ENCODE measurements around the gene MAP3K10. TPM values are rescaled to one million over a fixed set of nuclear protein-coding genes. Genes with fewer than 3 reads are reported as not detected.

The MAP3K10 gene
- total RNA-seq, 3 donors from 2014 or later, result 11.0 to 23.3 (median 12.2) TPM

DNA sequence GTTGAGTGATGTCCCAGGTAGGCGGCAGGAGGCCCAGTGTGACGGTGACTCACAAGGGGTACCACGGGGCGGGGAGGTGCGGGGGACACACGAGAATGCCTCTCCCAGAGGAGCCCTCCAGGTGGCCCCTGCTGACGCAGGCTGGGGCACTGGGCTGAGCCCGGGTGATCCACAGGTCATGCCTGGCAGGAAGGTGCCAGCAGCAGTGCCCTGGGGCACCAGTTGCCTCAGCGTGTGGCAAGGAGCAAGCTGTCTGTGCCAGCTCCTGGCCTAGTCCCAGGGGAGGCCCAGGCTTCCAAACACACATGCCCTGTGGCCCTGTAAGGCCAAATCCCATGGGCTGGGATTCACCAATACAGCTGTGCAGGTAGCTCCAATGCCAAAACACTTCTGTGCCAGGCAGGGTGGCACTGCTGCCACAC, 65.9 kb downstream of the MAP3K10 start:
- Histone ChIP-seq H3K4me3 (no peak overlapping the region), H3K4me1 (ENCODE audit: low read depth) (no peaks in the 10 kb centered on the region), H3K36me3 (ENCODE audit: low read depth) (no peaks in the 10 kb centered on the region), H3K9me3 (no peaks in the 10 kb centered on the region)
- TF ChIP-seq, protein P1, sequence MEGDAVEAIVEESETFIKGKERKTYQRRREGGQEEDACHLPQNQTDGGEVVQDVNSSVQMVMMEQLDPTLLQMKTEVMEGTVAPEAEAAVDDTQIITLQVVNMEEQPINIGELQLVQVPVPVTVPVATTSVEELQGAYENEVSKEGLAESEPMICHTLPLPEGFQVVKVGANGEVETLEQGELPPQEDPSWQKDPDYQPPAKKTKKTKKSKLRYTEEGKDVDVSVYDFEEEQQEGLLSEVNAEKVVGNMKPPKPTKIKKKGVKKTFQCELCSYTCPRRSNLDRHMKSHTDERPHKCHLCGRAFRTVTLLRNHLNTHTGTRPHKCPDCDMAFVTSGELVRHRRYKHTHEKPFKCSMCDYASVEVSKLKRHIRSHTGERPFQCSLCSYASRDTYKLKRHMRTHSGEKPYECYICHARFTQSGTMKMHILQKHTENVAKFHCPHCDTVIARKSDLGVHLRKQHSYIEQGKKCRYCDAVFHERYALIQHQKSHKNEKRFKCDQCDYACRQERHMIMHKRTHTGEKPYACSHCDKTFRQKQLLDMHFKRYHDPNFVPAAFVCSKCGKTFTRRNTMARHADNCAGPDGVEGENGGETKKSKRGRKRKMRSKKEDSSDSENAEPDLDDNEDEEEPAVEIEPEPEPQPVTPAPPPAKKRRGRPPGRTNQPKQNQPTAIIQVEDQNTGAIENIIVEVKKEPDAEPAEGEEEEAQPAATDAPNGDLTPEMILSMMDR (IDR thresholded peaks at IDR 0.05), result no peak
- no peak for DNase-seq
- no peak for ATAC-seq
- intact Hi-C loops (cut with DNase I, micrococcal nuclease), result no loop called here

DNA sequence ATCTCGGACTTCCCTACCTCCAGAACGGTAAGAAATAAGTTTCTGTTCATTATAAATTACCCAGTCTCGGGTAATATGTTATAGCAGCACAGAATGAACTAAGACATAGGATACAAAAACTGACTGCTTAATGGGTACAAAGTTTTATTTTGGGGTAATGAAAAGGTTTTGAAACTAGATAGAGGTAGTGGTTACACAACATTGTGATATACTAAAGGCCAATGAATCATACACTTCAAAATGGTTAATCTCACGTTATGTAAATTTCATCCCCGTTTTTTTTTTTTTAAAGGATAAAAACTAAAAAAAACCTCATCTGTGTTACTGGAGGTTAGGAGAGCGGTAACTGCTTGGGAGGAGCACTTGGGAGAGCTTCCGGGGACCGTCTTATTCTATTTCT, 70.4 kb downstream of the MAP3K10 start:
- intact Hi-C loops (cut with DNase I, micrococcal nuclease), result no loop called here
- Histone ChIP-seq H3K9me3 (no peaks in the 10 kb centered on the region), H3K4me1 (ENCODE audit: low read depth) (no peaks in the 10 kb centered on the region), H3K36me3 (ENCODE audit: low read depth) (no peaks in the 10 kb centered on the region), H3K4me3 (no peak overlapping the region)
- TF ChIP-seq, protein P1 (IDR thresholded peaks at IDR 0.05), result no peak
- no peak for ATAC-seq
- DNase-seq, result no peak

DNA sequence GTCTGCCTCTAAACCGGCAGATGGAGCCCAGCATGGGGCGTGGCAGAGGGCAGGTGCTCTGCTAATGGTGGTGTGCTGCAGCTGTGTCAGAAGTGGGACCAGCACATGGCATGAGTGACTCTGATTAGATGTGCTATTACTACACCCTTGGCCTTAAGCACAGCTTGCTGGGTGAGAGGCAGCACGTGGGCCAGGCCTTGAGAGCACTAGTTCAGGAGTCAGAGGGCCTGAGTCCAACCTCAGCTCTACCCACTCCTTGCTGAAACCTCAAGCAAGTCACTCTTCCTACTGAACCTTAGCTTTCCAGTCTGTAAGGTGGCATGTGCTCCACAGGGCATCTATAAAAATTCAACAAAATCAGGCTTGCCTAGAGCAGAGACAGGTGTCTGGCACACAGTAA, 71.2 kb downstream of the MAP3K10 start:
- TF ChIP-seq, protein P1 (IDR thresholded peaks at IDR 0.05), result no peak
- intact Hi-C loops (cut with DNase I, micrococcal nuclease), result no loop called here
- Histone ChIP-seq H3K4me3 (no peak overlapping the region), H3K9me3 (no peaks in the 10 kb centered on the region), H3K36me3 (ENCODE audit: low read depth) (no peaks in the 10 kb centered on the region), H3K4me1 (ENCODE audit: low read depth) (no peaks in the 10 kb centered on the region)
- DNase-seq, result no peak
- ATAC-seq, result no peak

DNA sequence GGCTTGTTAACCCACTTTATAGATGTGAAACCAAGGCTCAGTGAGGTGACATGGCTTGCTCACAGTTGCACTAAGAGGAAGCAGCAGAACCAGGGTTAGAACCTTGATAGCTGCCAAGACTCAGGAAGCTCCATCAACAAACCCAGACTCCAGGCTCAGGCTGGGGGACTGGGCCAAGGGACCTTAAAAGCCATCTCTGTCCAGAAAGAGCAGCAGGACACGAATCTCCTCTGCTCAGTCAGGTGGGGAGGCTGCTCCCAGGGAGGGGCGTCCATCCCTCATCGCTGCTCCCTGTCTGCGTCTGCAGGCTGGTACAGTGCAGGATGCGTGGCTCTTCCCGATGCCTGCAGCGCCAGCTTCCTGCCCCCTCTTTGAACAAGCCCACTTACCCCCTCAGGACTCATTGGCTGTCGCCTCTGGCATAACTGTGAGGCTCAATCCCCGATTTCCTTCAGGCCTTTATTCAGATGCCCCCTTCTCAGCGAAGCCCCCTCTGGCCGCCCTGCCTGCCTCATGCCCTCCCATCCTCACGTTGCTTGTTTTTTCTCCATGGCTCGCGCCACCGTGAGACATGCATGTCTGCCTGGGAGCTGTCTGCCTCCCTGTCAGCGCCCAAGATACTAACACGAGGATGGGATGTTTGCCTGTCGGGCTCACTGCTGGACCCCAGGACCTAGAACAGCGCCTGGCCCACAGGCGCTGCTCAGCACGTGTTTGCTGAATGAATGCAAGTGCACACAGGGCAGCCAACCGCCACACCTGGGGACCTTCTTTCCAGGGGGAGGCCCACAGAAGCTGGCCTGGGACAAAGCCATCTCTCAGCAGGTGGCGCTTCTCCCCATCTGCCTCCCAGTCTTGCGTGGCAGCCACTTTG, 72.5 kb downstream of the MAP3K10 start:
- H3K4me3 ChIP-seq, result no peak overlapping the region
- DNase-seq (no peak), ATAC-seq (no peak)
- H3K9me3 ChIP-seq, result no peaks in the 10 kb centered on the region
- intact Hi-C loops (cut with DNase I, micrococcal nuclease), result no loop called here
- H3K36me3 ChIP-seq (ENCODE audit: low read depth), result no peaks in the 10 kb centered on the region
- H3K4me1 ChIP-seq (ENCODE audit: low read depth), result no peaks in the 10 kb centered on the region
- TF ChIP-seq, protein P1 (IDR thresholded peaks at IDR 0.05), result no peak

DNA sequence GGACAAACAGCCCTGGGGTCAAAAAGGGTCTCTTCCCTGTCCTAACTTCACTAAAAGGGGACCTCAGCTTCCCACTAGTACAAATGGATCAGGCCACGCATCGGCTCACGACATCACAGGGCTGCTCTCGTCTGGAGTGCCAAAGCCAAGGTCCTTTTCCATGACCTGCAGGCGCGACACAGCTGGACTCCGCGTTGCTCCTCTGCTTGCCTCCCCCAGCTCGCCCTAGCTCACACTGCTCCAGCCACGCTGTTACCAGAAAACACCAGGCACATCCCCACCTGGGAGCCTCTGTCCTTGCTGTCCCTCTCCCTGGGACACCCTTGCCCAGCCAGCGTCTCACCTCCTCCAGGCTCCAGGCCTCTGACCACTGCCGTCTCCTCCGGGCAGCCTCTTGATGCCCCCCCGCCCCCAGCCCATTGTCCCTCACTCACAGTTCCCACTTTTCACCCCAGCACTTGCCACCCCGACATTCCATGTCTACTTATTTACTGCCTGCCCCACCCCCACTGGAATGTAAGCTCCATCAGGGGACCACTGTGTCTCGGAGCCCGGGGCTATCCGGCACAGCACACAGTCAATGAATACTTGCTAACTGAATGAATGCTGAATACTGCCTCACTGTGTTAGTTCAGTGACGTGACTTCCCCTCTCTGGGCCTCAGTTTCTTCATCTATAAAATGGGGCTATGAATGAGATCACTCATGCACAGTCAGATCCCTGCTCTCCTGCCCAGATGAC, 73.3 kb downstream of the MAP3K10 start:
- intact Hi-C loops (cut with DNase I, micrococcal nuclease), result no loop called here
- Histone ChIP-seq H3K36me3 (ENCODE audit: low read depth) (no peaks in the 10 kb centered on the region), H3K4me1 (ENCODE audit: low read depth) (no peaks in the 10 kb centered on the region), H3K4me3 (no peak overlapping the region), H3K9me3 (no peaks in the 10 kb centered on the region)
- TF ChIP-seq, protein P1 (IDR thresholded peaks at IDR 0.05), result no peak
- ATAC-seq, result no peak
- no peak for DNase-seq

Other genes starting within 250 kb of the MAP3K10 start
- gene PSMC4, start 220.3 kb upstream of the MAP3K10 start, total RNA-seq, result 10 to 100 TPM; 73.4 to 89.9 (median 77.5) TPM
- gene ZNF546, start 194.4 kb upstream of the MAP3K10 start, total RNA-seq, result 10 to 100 TPM in 1 of 3 donors, 1 to 10 TPM in 2; 2.3 to 10.2 (median 2.9) TPM
- gene ZNF780B, start 135.2 kb upstream of the MAP3K10 start, total RNA-seq, result 10 to 100 TPM; 16.9 to 30.9 (median 21.8) TPM
- gene ZNF780A, start 100.5 kb upstream of the MAP3K10 start, total RNA-seq, result 10 to 100 TPM; 15.9 to 17.7 (median 17.3) TPM
- 1 to 10 TPM in 1 of 3 donors, not detected in 2; 2.0 TPM for gene TTC9B, start 27.0 kb downstream of the MAP3K10 start, total RNA-seq
- gene CCNP, start 35.3 kb downstream of the MAP3K10 start, total RNA-seq, result under 1 TPM in 2 of 3 donors, not detected in 1; 0.34 to 0.63 TPM
- gene AKT2, start 93.9 kb downstream of the MAP3K10 start, total RNA-seq, result 100 to 1,000 TPM in 2 of 3 donors, 10 to 100 TPM in 1; 98.4 to 139 (median 103) TPM
- 10 to 100 TPM; 12.1 to 21.2 (median 12.5) TPM for gene C19orf47, start 157.0 kb downstream of the MAP3K10 start, total RNA-seq
- gene PLD3, start 157.3 kb downstream of the MAP3K10 start, total RNA-seq, result 100 to 1,000 TPM; 120 to 158 (median 120) TPM
- under 1 TPM in 1 of 3 donors, not detected in 2; 0.19 TPM for gene HIPK4, start 198.8 kb downstream of the MAP3K10 start, total RNA-seq
- 1 to 10 TPM; 1.1 to 6.8 (median 1.7) TPM for gene PRX, start 222.0 kb downstream of the MAP3K10 start, total RNA-seq
- gene SERTAD1, start 234.6 kb downstream of the MAP3K10 start, total RNA-seq, result 10 to 100 TPM; 12.1 to 16.7 (median 14.0) TPM

Data from mucosa of descending colon (tissue), 3 donors.